HEK293T (cell line): Measurements from ENCODE around the gene TUBB3.

Experiments used
- CTCF ChIA-PET: fragments of 350-600 bp; formaldehyde crosslinking; extraction: SDS; loops from one replicate; lab custom pipeline; 2021; ENCODE audit warnings: antibody characterized with exemption, inconsistent platforms; lab: Yijun Ruan, JAX
- POLR2A ChIA-PET: fragments of 350-600 bp; formaldehyde crosslinking; extraction: SDS; loops from one replicate; lab custom pipeline; 2020; ENCODE audit warnings: antibody characterized with exemption, inconsistent platforms; lab: Yijun Ruan, JAX
- DNase-seq: peaks from one replicate; pipeline ENCODE4 v3.0.0; 2012; ENCODE audit warnings: mixed read lengths; ENCODE audit errors: extremely low spot score
- ARNT ChIP-seq: fragments of 450-650 bp; IDR thresholded peaks from 2 replicates; pipeline ENCODE4 v1.6.1; 2017; ENCODE audit warnings: mild to moderate bottlenecking
- BHLHE40 ChIP-seq: fragments of 450-650 bp; IDR thresholded peaks from 2 replicates; pipeline ENCODE4 v1.6.1; 2016; ENCODE audit warnings: mild to moderate bottlenecking, moderate library complexity, borderline replicate concordance
- CTBP1 ChIP-seq: fragments of 450-650 bp; IDR thresholded peaks from 2 replicates; pipeline ENCODE4 v1.6.1; 2016; ENCODE audit warnings: borderline replicate concordance
- ELF4 ChIP-seq: fragments of 450-650 bp; IDR thresholded peaks from 2 replicates; pipeline ENCODE4 v1.6.1; 2017; ENCODE audit warnings: antibody characterized with exemption
- FOXA1 ChIP-seq: fragments of 450-650 bp; IDR thresholded peaks from 2 replicates; pipeline ENCODE4 v1.6.1; 2016; ENCODE audit warnings: mild to moderate bottlenecking
- FOXK2 ChIP-seq: fragments of 450-650 bp; IDR thresholded peaks from 2 replicates; pipeline ENCODE4 v1.6.1; 2016; ENCODE audit warnings: mild to moderate bottlenecking
- FOXM1 ChIP-seq: fragments of 450-650 bp; IDR thresholded peaks from 2 replicates; pipeline ENCODE4 v1.6.1; 2017; ENCODE audit warnings: mild to moderate bottlenecking, borderline replicate concordance
- HDGF ChIP-seq: fragments of 450-650 bp; IDR thresholded peaks from 2 replicates; pipeline ENCODE4 v1.6.1; 2017; ENCODE audit warnings: antibody characterized with exemption, borderline replicate concordance
- L3MBTL2 ChIP-seq: fragments of 450-650 bp; conservative IDR thresholded peaks from 2 replicates; pipeline ENCODE4 v1.6.1; 2016; ENCODE audit warnings: mild to moderate bottlenecking
- LEF1 ChIP-seq: fragments of 450-650 bp; IDR thresholded peaks from 2 replicates; pipeline ENCODE4 v1.6.1; 2017; ENCODE audit warnings: mild to moderate bottlenecking, borderline replicate concordance
- NFRKB ChIP-seq: fragments of 450-650 bp; IDR thresholded peaks from 2 replicates; pipeline ENCODE4 v1.6.1; 2016; ENCODE audit warnings: mild to moderate bottlenecking, moderate library complexity
- SP1 ChIP-seq: fragments of 450-650 bp; IDR thresholded peaks from 2 replicates; pipeline ENCODE4 v1.6.1; 2017
- SUZ12 ChIP-seq: fragments of 450-650 bp; IDR thresholded peaks from 2 replicates; pipeline ENCODE4 v1.6.1; 2016; ENCODE audit warnings: mild to moderate bottlenecking
- TARDBP ChIP-seq: fragments of 450-650 bp; IDR thresholded peaks from 2 replicates; pipeline ENCODE4 v1.6.1; 2016
- ZNF384 ChIP-seq: fragments of 450-650 bp; IDR thresholded peaks from 2 replicates; pipeline ENCODE4 v1.6.1; 2016
- TF ChIP-seq, protein P1 (sequence below): fragments of 450-650 bp; IDR thresholded peaks from 2 replicates; pipeline ENCODE4 v1.6.1; 2016

Gene TUBB3

DNA sequence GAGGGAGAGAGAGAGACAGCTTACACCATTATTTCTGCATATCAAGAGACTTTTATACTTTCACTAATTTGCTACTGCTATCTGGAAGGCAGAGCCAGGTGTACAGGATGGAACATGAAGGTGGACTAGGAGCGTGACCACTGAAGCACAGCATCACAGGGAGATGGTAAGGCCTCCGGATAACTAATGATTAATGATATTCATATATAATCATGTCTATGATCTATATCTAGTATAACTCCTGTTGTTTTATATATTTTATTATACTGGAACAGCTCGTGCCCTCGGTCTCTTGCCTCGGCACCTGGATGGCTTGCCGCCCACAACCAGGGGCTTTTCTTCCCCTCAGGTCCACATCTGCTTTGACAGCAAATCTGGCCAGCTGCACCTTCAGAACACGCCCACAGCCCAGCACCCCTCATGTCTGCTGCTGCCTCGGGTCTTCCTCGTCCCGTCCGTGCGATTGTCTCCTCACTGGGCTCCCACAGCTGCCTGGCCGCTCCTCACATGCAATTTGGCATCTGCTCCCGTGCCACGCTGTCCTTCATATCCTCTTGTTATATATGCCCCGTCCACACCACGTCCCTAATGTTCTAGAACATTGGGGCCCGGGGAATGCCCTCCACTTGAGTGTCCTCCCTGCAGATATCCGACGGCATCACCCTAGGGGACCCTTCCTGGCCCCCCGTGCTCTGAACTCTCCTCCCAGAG, 15.2 kb downstream of the TUBB3 start:
- POLR2A ChIA-PET: no interaction called here
- TF ChIP-seq ELF4: no peak
- no peak for TF ChIP-seq LEF1
- no peak for TF ChIP-seq FOXM1
- TF ChIP-seq FOXK2: no peak
- TF ChIP-seq NFRKB: no peak
- no peak for TF ChIP-seq L3MBTL2
- no peak for TF ChIP-seq ARNT
- no peak for TF ChIP-seq FOXA1
- no peak for TF ChIP-seq TARDBP
- TF ChIP-seq BHLHE40: no peak
- no peak for TF ChIP-seq SUZ12
- no peak for TF ChIP-seq SP1
- TF ChIP-seq ZNF384: no peak
- TF ChIP-seq, protein P1, sequence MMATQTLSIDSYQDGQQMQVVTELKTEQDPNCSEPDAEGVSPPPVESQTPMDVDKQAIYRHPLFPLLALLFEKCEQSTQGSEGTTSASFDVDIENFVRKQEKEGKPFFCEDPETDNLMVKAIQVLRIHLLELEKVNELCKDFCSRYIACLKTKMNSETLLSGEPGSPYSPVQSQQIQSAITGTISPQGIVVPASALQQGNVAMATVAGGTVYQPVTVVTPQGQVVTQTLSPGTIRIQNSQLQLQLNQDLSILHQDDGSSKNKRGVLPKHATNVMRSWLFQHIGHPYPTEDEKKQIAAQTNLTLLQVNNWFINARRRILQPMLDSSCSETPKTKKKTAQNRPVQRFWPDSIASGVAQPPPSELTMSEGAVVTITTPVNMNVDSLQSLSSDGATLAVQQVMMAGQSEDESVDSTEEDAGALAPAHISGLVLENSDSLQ: no peak
- TF ChIP-seq CTBP1: no peak
- no peak for TF ChIP-seq HDGF
- CTCF ChIA-PET: no interaction called here
- DNase-seq: no peak

DNA sequence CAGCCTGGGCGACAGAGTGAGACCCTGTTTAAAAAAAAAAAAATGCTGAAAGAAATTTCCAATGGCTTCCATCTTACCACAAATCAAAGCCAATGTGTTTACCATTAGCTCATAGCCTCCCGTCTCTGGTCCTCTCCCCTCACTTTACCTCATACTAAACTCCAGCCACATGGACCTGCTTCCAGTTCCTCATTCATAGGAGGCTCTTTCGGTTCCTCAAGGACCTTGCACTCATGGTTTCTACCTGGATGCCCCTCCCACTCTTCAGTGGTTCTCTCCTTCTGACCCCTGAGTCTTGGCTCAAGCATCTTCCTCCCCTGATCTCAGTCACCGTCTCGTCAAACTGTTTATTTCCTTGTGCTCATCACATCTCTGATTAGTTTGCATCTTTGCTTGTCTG, 21.6 kb downstream of the TUBB3 start:
- DNase-seq: no peak
- POLR2A ChIA-PET: no interaction called here
- CTCF ChIA-PET: interaction anchor here (0.7 kb wide), 1 partner anchor 60 kb away, joined by 5 read pairs; no protein-coding TSS in a partner anchor
- TF ChIP-seq BHLHE40 (no peak), CTBP1 (no peak), SUZ12 (no peak), SP1 (no peak), FOXK2 (no peak), FOXM1 (no peak), ZNF384 (no peak), TARDBP (no peak), FOXA1 (no peak), HDGF (no peak), ELF4 (no peak), L3MBTL2 (no peak), LEF1 (no peak), ARNT (no peak), NFRKB (no peak)
- TF ChIP-seq, protein P1: no peak

DNA sequence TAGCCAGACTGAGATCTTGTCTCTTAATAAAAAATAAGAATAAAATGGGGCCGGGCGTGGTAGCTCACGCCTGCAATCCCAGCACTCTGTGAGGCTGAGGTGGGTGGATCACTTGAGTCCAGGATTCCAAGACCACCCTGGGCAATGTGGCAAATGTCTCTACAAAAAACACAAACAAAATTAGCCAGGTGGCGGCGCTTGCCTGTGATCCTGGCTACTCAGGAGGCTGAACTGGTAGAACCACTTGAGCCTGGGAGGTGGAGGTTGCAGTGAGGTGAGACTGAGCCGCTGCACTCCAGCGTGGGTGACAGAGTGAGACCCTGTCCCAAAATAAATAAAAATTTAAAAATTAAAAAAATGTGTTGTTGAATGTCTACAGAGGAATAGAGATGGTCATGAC, 22.5 kb downstream of the TUBB3 start:
- POLR2A ChIA-PET: no interaction called here

DNA sequence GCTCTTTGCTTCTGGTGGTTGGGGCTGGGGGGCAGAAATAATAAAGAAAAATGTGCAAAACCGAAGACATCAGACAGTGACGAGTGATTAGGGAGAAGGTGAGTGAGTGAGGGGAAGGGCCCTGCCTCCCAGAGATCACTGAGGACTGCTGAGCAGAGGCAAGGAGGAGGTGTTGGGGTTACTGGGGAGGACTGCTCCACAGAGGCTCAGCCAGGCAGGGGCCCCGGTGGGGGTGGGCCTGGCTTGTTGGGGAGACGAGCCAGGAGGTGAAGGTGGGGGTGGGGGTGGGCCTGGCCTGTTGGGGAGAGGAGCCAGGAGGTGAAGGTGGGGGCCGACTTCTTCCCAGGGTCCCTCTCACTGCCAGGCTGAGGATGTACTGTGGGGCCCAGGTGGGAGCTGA, 23.4 kb downstream of the TUBB3 start:
- DNase-seq: no peak
- no peak for TF ChIP-seq HDGF
- no peak for TF ChIP-seq FOXA1
- TF ChIP-seq CTBP1: no peak
- TF ChIP-seq SUZ12: no peak
- no peak for TF ChIP-seq TARDBP
- no peak for TF ChIP-seq FOXK2
- TF ChIP-seq, protein P1: no peak
- TF ChIP-seq ELF4: no peak
- no peak for TF ChIP-seq NFRKB
- TF ChIP-seq ZNF384: no peak
- TF ChIP-seq LEF1: no peak
- no peak for TF ChIP-seq FOXM1
- POLR2A ChIA-PET: no interaction called here
- CTCF ChIA-PET: no interaction called here

More for the DNA sequence above, 22.5 kb downstream of the TUBB3 start:
- CTCF ChIA-PET: no interaction called here
- TF ChIP-seq FOXM1 (no peak), TARDBP (no peak), ZNF384 (no peak), L3MBTL2 (no peak), SP1 (no peak), NFRKB (no peak)
- DNase-seq: no peak

DNA sequence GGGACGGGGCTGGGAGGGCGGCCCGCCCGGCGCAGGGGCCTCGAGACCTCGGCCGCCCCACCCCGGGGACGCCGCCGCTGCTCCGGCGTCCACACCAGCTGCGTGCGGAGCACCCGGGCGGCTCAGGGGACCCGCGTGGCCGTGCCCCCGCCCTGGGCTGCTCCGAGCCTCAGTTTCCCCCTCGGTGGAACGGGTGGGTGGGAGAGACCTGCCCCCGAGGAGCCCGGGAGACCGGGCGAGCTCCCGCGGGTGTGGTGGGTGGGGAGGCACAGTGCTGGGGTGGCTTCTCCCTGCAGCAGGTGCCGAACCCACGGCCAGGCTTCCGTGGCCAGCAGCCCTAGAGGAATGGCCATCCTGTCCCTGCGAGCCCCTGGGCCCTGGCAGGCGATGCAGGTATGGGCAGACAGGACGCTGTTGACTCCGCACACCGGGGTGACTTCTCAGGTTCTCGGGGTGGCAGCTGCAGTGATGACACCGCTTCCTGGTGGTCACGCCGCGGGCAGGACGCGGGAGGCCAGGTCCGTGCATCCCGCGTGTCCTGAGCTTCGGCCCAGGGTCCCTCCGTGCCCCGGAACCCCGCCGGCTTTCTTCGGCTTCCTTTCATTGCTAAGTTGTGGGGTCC, 26.1 kb downstream of the TUBB3 start:
- CTCF ChIA-PET: no interaction called here
- DNase-seq: no peak
- TF ChIP-seq ARNT (no peak), NFRKB (no peak), BHLHE40 (no peak), TARDBP (no peak), FOXK2 (no peak)
- TF ChIP-seq, protein P1: no peak
- POLR2A ChIA-PET: interaction anchor here (0.8 to 1.7 kb wide), 3 partner anchors 11 to 24 kb away, joined by 3 read pairs; no protein-coding TSS in a partner anchor
